HPDE6-E6E7 (cell line): ENCODE measurements around the gene ADAP2.
"Not testable (repeated sequence)": the region's sequence is repeated elsewhere in the genome, so short reads cannot be mapped to it uniquely, and the experiment has no call there.

Experiments used
- DNase-seq: peaks from one replicate; pipeline ENCODE4 v3.0.0; 2011; ENCODE audit warnings: missing footprints; ENCODE audit errors: extremely low spot score

ADAP2 gene

GRCh38 chr17:30970831-30971567 lies 49.3 kb downstream of the ADAP2 start, which contains the start of gene RNF135:
Gene RNF135, plus strand, starts transcription at chr17:30971039. Its CDS starts 35 bp downstream, at chr17:30971074.
- DNase-seq, result peak; percentile 89

GRCh38 chr17:30975042-30975820 lies 53.5 kb downstream of the ADAP2 start:
- no peak for DNase-seq

GRCh38 chr17:30979919-30980318 lies 58.2 kb downstream of the ADAP2 start:
- not testable (repeated sequence) for DNase-seq

GRCh38 chr17:30981531-30982519 lies 60.1 kb downstream of the ADAP2 start:
- no peak for DNase-seq

GRCh38 chr17:30982855-30983254 lies 61.1 kb downstream of the ADAP2 start:
- no peak for DNase-seq

- DNase-seq, result no peak
Measured at GRCh38 chr17:30990458-30990857, 68.7 kb downstream of the ADAP2 start.

GRCh38 chr17:30992551-30992950 lies 70.8 kb downstream of the ADAP2 start:
- DNase-seq, result no peak

GRCh38 chr17:30995347-30995746 lies 73.6 kb downstream of the ADAP2 start:
- no peak for DNase-seq

GRCh38 chr17:30996486-30996885 lies 74.7 kb downstream of the ADAP2 start:
- no peak for DNase-seq

GRCh38 chr17:30997270-30997669 lies 75.5 kb downstream of the ADAP2 start:
- no peak for DNase-seq

- no peak for DNase-seq
Measured at GRCh38 chr17:30997842-30998241, 76.1 kb downstream of the ADAP2 start.

GRCh38 chr17:31002047-31002446 lies 80.3 kb downstream of the ADAP2 start:
- DNase-seq, result no peak

GRCh38 chr17:31003225-31003866 lies 81.6 kb downstream of the ADAP2 start:
- DNase-seq, result no peak

GRCh38 chr17:31004160-31004559 lies 82.4 kb downstream of the ADAP2 start:
- no peak for DNase-seq

GRCh38 chr17:31007695-31008373 lies 86.1 kb downstream of the ADAP2 start:
- DNase-seq, result no peak

- DNase-seq, result peak; percentile 42
Measured at GRCh38 chr17:31008374-31009041, 86.8 kb downstream of the ADAP2 start.
